ENCODE results near the gene IL5. TPM values are rescaled to one million over a fixed set of nuclear protein-coding genes. Genes with fewer than 3 reads are reported as not detected.

Gene IL5
- total and polyA plus RNA-seq, 2 of the 13 experiments (the other 11 are each of a cell fraction or from before 2014, with no cell fraction given): not detected

DNA sequence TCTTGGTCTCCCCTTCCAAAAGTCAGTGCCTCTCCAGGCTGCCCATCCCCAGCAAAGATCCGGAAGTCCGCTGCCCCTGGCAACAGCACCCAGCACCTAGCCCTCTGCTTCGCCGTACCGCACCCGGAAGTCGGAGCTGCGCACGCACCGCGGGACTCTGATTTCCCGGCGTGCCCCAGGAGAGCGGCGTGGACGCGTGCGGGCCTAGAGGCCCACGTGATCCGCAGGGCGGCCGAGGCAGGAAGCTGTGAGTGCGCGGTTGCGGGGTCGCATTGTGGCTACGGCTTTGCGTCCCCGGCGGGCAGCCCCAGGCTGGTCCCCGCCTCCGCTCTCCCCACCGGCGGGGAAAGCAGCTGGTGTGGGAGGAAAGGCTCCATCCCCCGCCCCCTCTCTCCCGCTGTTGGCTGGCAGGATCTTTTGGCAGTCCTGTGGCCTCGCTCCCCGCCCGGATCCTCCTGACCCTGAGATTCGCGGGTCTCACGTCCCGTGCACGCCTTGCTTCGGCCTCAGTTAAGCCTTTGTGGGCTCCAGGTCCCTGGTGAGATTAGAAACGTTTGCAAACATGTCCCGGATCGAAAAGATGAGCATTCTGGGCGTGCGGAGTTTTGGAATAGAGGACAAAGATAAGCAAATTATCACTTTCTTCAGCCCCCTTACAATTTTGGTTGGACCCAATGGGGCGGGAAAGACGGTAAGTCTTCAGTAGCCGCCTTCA, 13.6 kb upstream of the IL5 start, which contains the start of gene RAD50 (continued):
- 0 out of 2 replicates have a peak, but pooled peaks have one; percentile 77 for TF ChIP-seq ZNF615 (CRISPR knock-in tag; IDR thresholded peaks at IDR 0.05; ENCODE audit: borderline replicate concordance)
- TF ChIP-seq, protein P1, sequence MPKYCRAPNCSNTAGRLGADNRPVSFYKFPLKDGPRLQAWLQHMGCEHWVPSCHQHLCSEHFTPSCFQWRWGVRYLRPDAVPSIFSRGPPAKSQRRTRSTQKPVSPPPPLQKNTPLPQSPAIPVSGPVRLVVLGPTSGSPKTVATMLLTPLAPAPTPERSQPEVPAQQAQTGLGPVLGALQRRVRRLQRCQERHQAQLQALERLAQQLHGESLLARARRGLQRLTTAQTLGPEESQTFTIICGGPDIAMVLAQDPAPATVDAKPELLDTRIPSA (CRISPR knock-in tag; IDR thresholded peaks at IDR 0.05; ENCODE audit: borderline replicate concordance): 0 out of 2 replicates have a peak, but pooled peaks have one; percentile 86
- TF ChIP-seq MAFG (CRISPR knock-in tag; IDR thresholded peaks at IDR 0.05): no peak
- no peak for TF ChIP-seq GTF2F1 (IDR thresholded peaks at IDR 0.05; ENCODE audit: low read length)
- TF ChIP-seq ZNF703 (CRISPR knock-in tag; IDR thresholded peaks at IDR 0.05; ENCODE audit: borderline replicate concordance): peak; percentile 87; the same call in 1 of the 2 replicates
- TF ChIP-seq MBNL3 (CRISPR knock-in tag; conservative IDR thresholded peaks at IDR 0.05): no peak
- no peak for TF ChIP-seq POLR2AphosphoS2 (IDR thresholded peaks at IDR 0.05; ENCODE audit: low read depth, low read length)
- TF ChIP-seq ZSCAN25 (CRISPR knock-in tag; IDR thresholded peaks at IDR 0.05): peak; percentile 76; the same call in 1 of the 2 replicates
- peak; percentile 38 for TF ChIP-seq HNRNPK (IDR thresholded peaks at IDR 0.05; ENCODE audit: low read depth, low read length, poor library complexity, severe bottlenecking)
- TF ChIP-seq, protein P2, sequence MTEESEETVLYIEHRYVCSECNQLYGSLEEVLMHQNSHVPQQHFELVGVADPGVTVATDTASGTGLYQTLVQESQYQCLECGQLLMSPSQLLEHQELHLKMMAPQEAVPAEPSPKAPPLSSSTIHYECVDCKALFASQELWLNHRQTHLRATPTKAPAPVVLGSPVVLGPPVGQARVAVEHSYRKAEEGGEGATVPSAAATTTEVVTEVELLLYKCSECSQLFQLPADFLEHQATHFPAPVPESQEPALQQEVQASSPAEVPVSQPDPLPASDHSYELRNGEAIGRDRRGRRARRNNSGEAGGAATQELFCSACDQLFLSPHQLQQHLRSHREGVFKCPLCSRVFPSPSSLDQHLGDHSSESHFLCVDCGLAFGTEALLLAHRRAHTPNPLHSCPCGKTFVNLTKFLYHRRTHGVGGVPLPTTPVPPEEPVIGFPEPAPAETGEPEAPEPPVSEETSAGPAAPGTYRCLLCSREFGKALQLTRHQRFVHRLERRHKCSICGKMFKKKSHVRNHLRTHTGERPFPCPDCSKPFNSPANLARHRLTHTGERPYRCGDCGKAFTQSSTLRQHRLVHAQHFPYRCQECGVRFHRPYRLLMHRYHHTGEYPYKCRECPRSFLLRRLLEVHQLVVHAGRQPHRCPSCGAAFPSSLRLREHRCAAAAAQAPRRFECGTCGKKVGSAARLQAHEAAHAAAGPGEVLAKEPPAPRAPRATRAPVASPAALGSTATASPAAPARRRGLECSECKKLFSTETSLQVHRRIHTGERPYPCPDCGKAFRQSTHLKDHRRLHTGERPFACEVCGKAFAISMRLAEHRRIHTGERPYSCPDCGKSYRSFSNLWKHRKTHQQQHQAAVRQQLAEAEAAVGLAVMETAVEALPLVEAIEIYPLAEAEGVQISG (CRISPR knock-in tag; IDR thresholded peaks at IDR 0.05): peak; percentile 93
- TF ChIP-seq GLI4 (CRISPR knock-in tag; IDR thresholded peaks at IDR 0.05; ENCODE audit: borderline replicate concordance): peak; percentile 91; the same call in 1 of the 2 replicates
- peak; percentile 56; the same call in 1 of the 2 replicates for TF ChIP-seq ISL2 (CRISPR knock-in tag; IDR thresholded peaks at IDR 0.05)
- TF ChIP-seq, protein P3, sequence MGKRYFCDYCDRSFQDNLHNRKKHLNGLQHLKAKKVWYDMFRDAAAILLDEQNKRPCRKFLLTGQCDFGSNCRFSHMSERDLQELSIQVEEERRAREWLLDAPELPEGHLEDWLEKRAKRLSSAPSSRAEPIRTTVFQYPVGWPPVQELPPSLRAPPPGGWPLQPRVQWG (CRISPR knock-in tag; IDR thresholded peaks at IDR 0.05; ENCODE audit: borderline replicate concordance, low read depth): no peak
- TF ChIP-seq ZNF563 (CRISPR knock-in tag; IDR thresholded peaks at IDR 0.05): peak; percentile 98
- TF ChIP-seq KMT2B (CRISPR knock-in tag; IDR thresholded peaks at IDR 0.05): peak; percentile 94
- peak; percentile 97 for TF ChIP-seq ZNF839 (CRISPR knock-in tag; IDR thresholded peaks at IDR 0.05; ENCODE audit: borderline replicate concordance)
- TF ChIP-seq SNAPC2 (CRISPR knock-in tag; IDR thresholded peaks at IDR 0.05): peak; percentile 97
- TF ChIP-seq SRSF9 (IDR thresholded peaks at IDR 0.05; ENCODE audit: borderline replicate concordance, insufficient read depth, low read depth, low read length, poor library complexity, severe bottlenecking): no peak
- peak; percentile 79 for TF ChIP-seq PHF21A (CRISPR knock-in tag; IDR thresholded peaks at IDR 0.05)

Measured in HepG2 (cell line).